ENCODE measurements around the gene CBX3. TPM values are rescaled to one million over a fixed set of nuclear protein-coding genes. Genes with fewer than 3 reads are reported as not detected.

CBX3 gene
- total RNA-seq, 2 donors from 2014 or later, result 213 to 219 TPM

DNA sequence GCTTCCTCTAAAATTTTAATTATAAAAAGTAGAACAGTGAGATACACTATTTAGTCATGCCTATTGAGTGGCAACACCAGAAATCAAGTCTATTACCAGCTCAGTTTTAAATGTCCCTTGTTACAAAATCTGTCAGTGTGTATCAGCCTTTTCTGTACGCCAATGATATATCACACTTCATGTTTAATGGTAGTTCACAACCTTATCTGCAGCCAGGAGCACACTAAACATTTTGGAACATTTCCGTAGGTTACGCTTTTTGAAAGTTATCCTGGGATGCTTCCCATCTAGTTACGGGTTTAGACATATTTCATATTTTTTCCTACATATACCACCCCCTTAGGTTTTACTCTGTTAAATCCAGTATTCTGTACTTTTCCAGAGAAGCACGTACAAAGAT is 6.4 kb upstream of the CBX3 start:
- Histone ChIP-seq H3K9ac (ENCODE audit: extremely low read depth, low read length, poor library complexity, severe bottlenecking) (peak overlapping the region; percentile 100), H3K4me3 (ENCODE audit: low read length) (peak overlapping the region; percentile 94), H3K36me3 (ENCODE audit: control insufficient read depth, insufficient read depth, low read length) (peaks cover 96% of the 10 kb centered on the region), H3K27me3 (ENCODE audit: control insufficient read depth, insufficient read depth, low read length, poor library complexity, severe bottlenecking) (no peaks in the 10 kb centered on the region), H3K4me1 (ENCODE audit: control insufficient read depth, insufficient read depth, low read length) (peaks cover 5% of the 10 kb centered on the region), H3K27ac (ENCODE audit: low read depth, low read length) (no peak overlapping the region), H3K9me3 (ENCODE audit: control insufficient read depth, low read length) (no peaks in the 10 kb centered on the region)
- DNase-seq, result no peak
- Mint-ChIP-seq H3K9me3 (no peaks in the 10 kb centered on the region), H3K4me1 (peaks cover 39% of the 10 kb centered on the region), H3K27ac (peak overlapping the region; percentile 87), H3K27me3 (ENCODE audit: insufficient read depth) (no peaks in the 10 kb centered on the region), H3K4me3 (peak overlapping the region; percentile 100), H3K36me3 (ENCODE audit: low read depth) (peaks cover 93% of the 10 kb centered on the region)
- TF ChIP-seq, protein P1, sequence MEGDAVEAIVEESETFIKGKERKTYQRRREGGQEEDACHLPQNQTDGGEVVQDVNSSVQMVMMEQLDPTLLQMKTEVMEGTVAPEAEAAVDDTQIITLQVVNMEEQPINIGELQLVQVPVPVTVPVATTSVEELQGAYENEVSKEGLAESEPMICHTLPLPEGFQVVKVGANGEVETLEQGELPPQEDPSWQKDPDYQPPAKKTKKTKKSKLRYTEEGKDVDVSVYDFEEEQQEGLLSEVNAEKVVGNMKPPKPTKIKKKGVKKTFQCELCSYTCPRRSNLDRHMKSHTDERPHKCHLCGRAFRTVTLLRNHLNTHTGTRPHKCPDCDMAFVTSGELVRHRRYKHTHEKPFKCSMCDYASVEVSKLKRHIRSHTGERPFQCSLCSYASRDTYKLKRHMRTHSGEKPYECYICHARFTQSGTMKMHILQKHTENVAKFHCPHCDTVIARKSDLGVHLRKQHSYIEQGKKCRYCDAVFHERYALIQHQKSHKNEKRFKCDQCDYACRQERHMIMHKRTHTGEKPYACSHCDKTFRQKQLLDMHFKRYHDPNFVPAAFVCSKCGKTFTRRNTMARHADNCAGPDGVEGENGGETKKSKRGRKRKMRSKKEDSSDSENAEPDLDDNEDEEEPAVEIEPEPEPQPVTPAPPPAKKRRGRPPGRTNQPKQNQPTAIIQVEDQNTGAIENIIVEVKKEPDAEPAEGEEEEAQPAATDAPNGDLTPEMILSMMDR (conservative IDR thresholded peaks at IDR 0.05), result no peak
- 91 to 98% methylated on average over 4 to 5 of the region's 5 CpGs for WGBS, 2 experiments (ENCODE audit: insufficient coverage in 1 of 2, insufficient read length in 1 of 2)

DNA sequence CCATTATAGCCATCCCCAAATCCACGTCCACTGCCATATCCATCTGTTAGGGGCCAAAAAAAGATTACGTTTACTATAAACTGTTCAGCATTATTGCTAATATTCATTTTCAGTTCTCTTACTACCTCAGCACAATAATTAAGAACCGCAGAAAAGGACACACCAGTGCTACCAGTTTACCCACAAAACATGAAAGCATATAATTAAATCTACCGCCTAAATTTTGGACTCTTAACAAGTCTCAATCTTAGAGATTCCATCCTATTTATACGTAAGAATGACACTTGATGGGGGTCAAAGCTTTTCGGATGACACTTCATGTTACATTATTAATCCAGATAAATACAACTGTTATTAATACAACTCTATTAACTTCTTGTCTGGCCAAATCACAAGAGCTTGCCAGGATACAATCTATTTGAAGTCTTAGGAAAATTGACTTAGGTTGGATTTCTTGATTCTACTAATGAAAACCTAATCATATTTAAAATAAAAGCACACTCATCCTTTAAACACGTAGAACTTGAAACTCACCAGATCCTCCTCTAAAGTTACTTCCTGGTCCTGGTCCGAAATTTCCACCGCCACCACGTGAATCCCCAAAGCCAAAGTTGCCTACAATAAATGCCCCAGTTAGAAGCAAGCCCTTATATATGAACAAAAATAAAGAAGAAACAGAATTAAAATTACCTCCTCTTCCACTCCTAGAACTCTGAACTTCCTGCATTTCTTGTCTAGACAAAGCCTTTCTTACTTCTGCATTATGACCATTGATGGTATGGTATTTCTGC is 5.5 kb upstream of the CBX3 start:
- Histone ChIP-seq H3K27ac (ENCODE audit: low read depth, low read length) (no peak overlapping the region), H3K9me3 (ENCODE audit: control insufficient read depth, low read length) (no peaks in the 10 kb centered on the region), H3K36me3 (ENCODE audit: control insufficient read depth, insufficient read depth, low read length) (peaks cover 87% of the 10 kb centered on the region), H3K4me3 (ENCODE audit: low read length) (peak overlapping the region; percentile 94), H3K4me1 (ENCODE audit: control insufficient read depth, insufficient read depth, low read length) (peaks cover 5% of the 10 kb centered on the region), H3K9ac (ENCODE audit: extremely low read depth, low read length, poor library complexity, severe bottlenecking) (peak overlapping the region; percentile 100), H3K27me3 (ENCODE audit: control insufficient read depth, insufficient read depth, low read length, poor library complexity, severe bottlenecking) (no peaks in the 10 kb centered on the region)
- TF ChIP-seq, protein P1 (conservative IDR thresholded peaks at IDR 0.05), result no peak
- peaks cover 39% of the 10 kb centered on the region for H3K4me1 Mint-ChIP-seq
- H3K36me3 Mint-ChIP-seq (ENCODE audit: low read depth), result peaks cover 89% of the 10 kb centered on the region
- peak overlapping the region; percentile 100 for H3K4me3 Mint-ChIP-seq
- H3K9me3 Mint-ChIP-seq, result no peaks in the 10 kb centered on the region
- DNase-seq, result no peak
- 85 to 96% methylated on average over 4 to 10 of the region's 10 CpGs for WGBS, 2 experiments (ENCODE audit: insufficient coverage in 1 of 2, insufficient read length in 1 of 2)
- peak overlapping the region; percentile 92 for H3K27ac Mint-ChIP-seq
- no peaks in the 10 kb centered on the region for H3K27me3 Mint-ChIP-seq (ENCODE audit: insufficient read depth)

DNA sequence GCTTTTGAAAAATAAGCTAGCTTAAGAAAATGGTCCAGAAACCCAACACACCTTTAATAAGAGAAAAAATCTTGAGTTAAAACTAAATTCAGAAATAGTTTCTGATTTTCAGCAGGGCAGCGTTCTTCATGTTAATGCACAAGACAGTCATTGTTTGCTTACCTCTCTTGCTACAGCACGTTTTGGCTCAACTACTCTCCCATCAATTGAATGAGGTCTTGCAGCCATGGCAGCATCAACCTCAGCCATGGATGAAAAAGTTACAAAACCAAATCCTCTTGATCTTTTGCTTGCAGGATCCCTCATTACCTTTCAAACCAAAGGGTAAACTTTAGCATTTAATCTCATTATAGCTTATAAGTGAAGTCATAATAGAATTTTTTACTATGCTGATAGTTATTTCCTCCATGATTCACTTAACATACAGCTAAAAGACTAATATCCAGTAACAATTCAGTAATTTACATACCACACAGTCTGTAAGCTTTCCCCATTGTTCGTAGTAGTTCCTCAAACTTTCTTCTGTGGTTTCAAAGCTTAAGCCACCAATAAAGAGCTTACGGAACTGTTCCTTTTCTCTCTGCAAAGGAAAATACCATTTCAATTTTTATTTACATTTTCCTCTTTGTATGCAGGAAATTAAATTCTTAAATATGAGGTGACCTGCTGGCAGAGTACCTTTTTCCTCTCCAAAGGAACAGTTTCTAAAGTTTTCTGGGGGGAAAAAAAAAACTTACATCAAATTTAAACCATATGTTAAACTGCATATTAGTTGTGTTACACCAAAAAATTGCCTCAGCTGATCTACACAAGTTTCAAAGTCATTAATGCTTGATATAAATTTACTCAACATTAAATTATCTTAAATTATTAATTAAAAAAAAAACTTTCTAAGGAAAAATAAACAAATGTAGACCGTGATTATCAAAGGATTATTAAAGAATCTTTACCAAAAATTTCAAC is 4.1 kb upstream of the CBX3 start:
- Histone ChIP-seq H3K4me3 (ENCODE audit: low read length) (peak overlapping the region; percentile 94), H3K9ac (ENCODE audit: extremely low read depth, low read length, poor library complexity, severe bottlenecking) (peak overlapping the region; percentile 100), H3K27me3 (ENCODE audit: control insufficient read depth, insufficient read depth, low read length, poor library complexity, severe bottlenecking) (no peaks in the 10 kb centered on the region), H3K36me3 (ENCODE audit: control insufficient read depth, insufficient read depth, low read length) (peaks cover 73% of the 10 kb centered on the region), H3K27ac (ENCODE audit: low read depth, low read length) (no peak overlapping the region), H3K9me3 (ENCODE audit: control insufficient read depth, low read length) (no peaks in the 10 kb centered on the region), H3K4me1 (ENCODE audit: control insufficient read depth, insufficient read depth, low read length) (peaks cover 5% of the 10 kb centered on the region)
- WGBS, 2 experiments (ENCODE audit: insufficient coverage in 1 of 2, insufficient read length in 1 of 2), result 22 to 24% methylated on average over 3 to 5 of the region's 5 CpGs
- no peaks in the 10 kb centered on the region for H3K27me3 Mint-ChIP-seq (ENCODE audit: insufficient read depth)
- H3K36me3 Mint-ChIP-seq (ENCODE audit: low read depth), result peaks cover 78% of the 10 kb centered on the region
- H3K27ac Mint-ChIP-seq, result peak overlapping the region; percentile 100
- no peaks in the 10 kb centered on the region for H3K9me3 Mint-ChIP-seq
- H3K4me3 Mint-ChIP-seq, result peak overlapping the region; percentile 100
- no peak for DNase-seq
- TF ChIP-seq, protein P1 (conservative IDR thresholded peaks at IDR 0.05), result no peak
- peaks cover 37% of the 10 kb centered on the region for H3K4me1 Mint-ChIP-seq

All from endodermal cell (in vitro differentiated cells).